Activated naive CD4-positive, alpha-beta T cell treated with Interleukin-2 at 50 U/mL for 16 hours (primary cell): ENCODE measurements around the gene RAG1.

ENCODE experiments used
- DNase-seq: peaks from one replicate; pipeline ENCODE4 v3.0.0-alpha.2; 2020

The RAG1 gene

GRCh38 chr11:36591433-36591832 is 23.6 kb downstream of the RAG1 start:
- no peak for DNase-seq

GRCh38 chr11:36594316-36594989 is 26.6 kb downstream of the RAG1 start, which contains the start of gene IFTAP:
IFTAP (plus strand) TSS chr11:36594502; CDS start chr11:36610104, 15,602 bp downstream.
- DNase-seq = peak; percentile 9

- no peak for DNase-seq
Measured at GRCh38 chr11:36596880-36597279, 29.1 kb downstream of the RAG1 start.

- no peak for DNase-seq
Measured at GRCh38 chr11:36598051-36598450, 30.2 kb downstream of the RAG1 start, which contains the start of gene RAG2. RAG2 (minus strand) TSS chr11:36598236; CDS start chr11:36594168, 4,068 bp downstream.

DNA sequence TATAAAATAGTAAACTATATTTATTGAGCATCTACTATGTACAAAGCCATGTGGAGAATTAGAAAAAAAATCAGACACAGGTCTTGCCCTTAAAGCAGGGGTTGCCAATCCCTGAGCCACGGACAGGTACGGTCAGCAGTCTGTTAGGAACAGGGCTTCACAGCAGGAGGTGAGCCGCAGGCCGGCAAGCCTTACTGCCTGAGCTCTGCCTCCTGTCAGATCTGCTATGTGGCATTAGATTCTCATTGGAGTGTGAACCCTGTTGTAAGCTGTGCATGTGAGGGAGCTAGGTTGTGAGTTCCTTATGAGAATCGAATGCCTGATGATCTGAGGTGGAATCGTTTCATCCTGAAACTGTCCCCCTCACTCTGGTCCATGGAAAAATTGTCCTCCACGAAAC is 32.4 kb downstream of the RAG1 start:
- DNase-seq = no peak

DNA sequence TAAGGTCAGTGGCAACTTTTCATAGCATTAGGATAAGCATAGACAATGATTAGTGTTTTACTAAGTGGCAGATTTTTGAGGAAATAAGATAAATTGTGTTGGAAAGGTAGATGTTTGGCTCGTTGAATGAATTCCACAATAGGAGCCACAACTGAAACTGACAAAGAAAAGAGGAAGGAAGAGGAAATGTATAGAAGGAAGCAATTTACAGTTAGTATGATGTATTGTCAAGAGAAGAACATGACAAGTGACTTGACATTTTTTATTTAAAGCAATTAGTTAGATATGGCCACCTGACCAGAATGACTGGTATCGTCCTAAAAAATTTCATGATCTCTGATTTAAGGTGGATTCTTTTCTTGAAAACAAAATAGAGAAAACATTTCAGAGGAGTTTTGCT is 33.3 kb downstream of the RAG1 start:
- DNase-seq = no peak

GRCh38 chr11:36602135-36602534 is 34.3 kb downstream of the RAG1 start:
- DNase-seq = no peak

GRCh38 chr11:36605221-36606216 is 37.7 kb downstream of the RAG1 start:
- no peak for DNase-seq

GRCh38 chr11:36608491-36609199 is 40.8 kb downstream of the RAG1 start:
- no peak for DNase-seq

DNA sequence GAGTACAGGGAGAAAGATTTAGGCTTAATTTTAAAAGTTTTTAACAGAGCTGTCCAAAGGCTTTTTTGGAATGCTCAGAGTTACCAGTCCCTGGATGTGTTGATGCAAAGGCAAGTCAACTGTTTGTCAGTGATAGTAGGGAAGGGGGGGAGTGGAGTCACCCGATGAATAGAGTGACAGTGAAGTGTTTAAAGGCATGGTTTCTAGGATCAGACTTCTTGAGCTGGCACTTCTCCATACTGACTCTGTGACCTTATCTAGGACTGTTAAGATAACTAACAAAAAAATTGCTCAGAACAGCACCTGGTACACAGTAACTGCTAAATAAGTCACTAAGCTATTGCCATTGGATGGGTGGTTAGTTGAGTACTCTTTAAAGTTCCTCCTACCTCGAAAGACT is 41.6 kb downstream of the RAG1 start:
- DNase-seq = no peak

DNA sequence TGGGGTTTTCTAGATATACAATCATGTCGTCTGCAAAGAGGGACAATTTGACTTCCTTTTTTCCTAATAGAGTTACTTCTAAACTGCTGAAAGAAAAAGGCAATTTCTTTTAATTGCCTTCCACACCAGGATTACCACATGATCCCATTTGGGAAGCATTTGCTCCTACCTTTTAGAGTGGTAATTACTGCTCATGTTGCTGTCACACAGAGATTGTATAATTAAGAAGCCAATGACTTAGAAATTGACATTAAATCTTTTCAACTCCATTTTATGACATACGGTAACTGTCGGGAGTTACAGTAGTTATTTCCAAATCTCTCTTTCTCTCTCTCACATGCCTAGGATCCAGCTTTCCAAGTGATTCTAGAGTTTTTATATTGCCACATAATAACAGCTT is 48.0 kb downstream of the RAG1 start:
- DNase-seq = no peak

GRCh38 chr11:36617543-36618362 is 49.9 kb downstream of the RAG1 start:
- no peak for DNase-seq

- no peak for DNase-seq
Measured at GRCh38 chr11:36618363-36619047, 50.7 kb downstream of the RAG1 start.

GRCh38 chr11:36619502-36619901 is 51.7 kb downstream of the RAG1 start:
- DNase-seq = no peak

DNA sequence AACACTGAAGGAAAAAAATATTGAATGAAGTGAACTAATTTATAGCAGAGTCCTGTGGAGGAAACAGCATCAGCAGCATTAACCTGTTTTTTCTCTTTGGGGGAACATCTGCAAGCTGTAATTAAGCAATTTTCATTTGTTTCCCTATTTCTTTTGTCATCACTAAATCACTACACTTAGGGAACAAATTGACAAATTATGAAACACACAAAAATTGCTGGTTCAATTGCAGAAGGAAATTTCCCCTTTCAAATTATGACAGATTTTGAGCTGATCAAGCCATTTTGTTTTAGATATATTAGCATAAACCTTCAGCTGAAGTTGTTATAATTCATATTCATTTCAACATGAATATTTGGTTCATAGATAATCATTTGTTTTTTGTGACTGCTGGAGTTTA is 52.4 kb downstream of the RAG1 start:
- DNase-seq = no peak

- no peak for DNase-seq
Measured at GRCh38 chr11:36622431-36623136, 54.8 kb downstream of the RAG1 start.

DNA sequence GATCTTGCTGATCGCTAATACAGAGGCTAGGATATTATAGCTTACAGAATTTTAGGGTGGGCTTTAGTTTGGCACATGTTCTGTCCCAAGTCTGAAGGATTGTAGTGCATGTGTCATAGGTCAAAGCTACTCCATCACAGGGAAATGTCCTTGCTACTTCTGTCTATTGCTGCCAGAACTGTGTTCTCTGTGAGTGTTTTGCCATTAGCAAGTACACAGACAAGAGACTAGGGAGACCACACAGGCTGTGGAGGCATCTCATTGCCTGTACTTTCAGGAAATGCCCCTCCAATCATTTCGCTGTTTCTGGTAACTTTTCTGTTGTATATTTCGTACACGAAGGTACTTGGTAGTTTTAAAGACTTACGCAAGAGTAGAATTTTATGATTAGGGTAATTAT is 55.7 kb downstream of the RAG1 start:
- DNase-seq = no peak

DNA sequence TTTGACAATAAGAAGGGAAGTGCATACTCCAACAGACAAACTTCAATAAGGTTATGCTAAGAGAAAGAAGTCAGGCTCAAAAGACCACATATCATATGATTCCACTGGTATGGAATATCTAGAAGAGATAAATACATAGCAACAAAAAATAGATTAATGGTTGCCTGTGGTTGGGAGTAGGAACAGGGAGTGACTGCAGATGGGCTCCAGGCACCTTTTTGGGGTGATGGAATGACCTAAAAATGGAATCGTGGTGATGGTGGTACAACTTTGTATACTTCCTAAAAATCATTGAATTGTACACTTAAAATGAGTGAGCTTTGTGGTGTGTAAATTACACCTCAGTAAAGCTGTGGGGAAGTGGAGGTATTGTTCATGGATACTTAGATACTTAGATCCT is 59.2 kb downstream of the RAG1 start:
- no peak for DNase-seq

GRCh38 chr11:36627471-36627870 is 59.7 kb downstream of the RAG1 start:
- DNase-seq = no peak

- no peak for DNase-seq
Measured at GRCh38 chr11:36628141-36628540, 60.3 kb downstream of the RAG1 start.

GRCh38 chr11:36628765-36629244 is 61.0 kb downstream of the RAG1 start:
- no peak for DNase-seq
